H1 (cell line): ENCODE measurements around the gene FLCN. TPM values are rescaled to one million over a fixed set of nuclear protein-coding genes. Genes with fewer than 3 reads are reported as not detected.

Experiments used
- CTCF ChIA-PET: fragments of 300-600 bp; sonication (Branson Sonifier 250); formaldehyde crosslinking; loops from one replicate; lab custom pipeline; 2021; ENCODE audit not compliant: partially characterized antibody; lab: Charles Lee
- POLR2A ChIA-PET: fragments of 300-600 bp; sonication (Branson Sonifier 250); formaldehyde crosslinking; loops from one replicate; lab custom pipeline; 2021; ENCODE audit warnings: inconsistent platforms; ENCODE audit not compliant: partially characterized antibody; lab: Charles Lee
- DNase-seq, 2 experiments: peaks; one replicate each; pipeline versions ENCODE4 v3.0.0 to v3.0.0-alpha.2; 2010 to 2022; ENCODE audit warnings: low spot score in 2 of 2, low read depth in 1 of 2, mixed read lengths in 1 of 2
- FAIRE-seq: peaks from 2 replicates; lab custom pipeline; 2011; peaks lifted over from hg19 to GRCh38; lab: Jason Lieb, UNC
- H2AFZ ChIP-seq: 2 replicates; pipeline ENCODE4 v1.8.1; 2012; ENCODE audit warnings: low read length, inconsistent platforms
- H2AK5ac ChIP-seq: 2 replicates; pipeline ENCODE4 v1.6.1; 2013; ENCODE audit warnings: low read depth, low read length
- H2BK120ac ChIP-seq: replicated peaks from 2 replicates; pipeline ENCODE3; 2013; ENCODE audit warnings: low read depth, low read length, inconsistent platforms
- H2BK12ac ChIP-seq: 2 replicates; pipeline ENCODE4 v1.6.1; 2013; ENCODE audit warnings: low read depth, low read length
- H2BK15ac ChIP-seq: 2 replicates; pipeline ENCODE4 v1.6.1; 2013; ENCODE audit warnings: low read length
- H2BK20ac ChIP-seq: 2 replicates; pipeline ENCODE4 v1.6.1; 2013; ENCODE audit warnings: low read length
- H2BK5ac ChIP-seq: 2 replicates; pipeline ENCODE4 v1.6.1; 2013; ENCODE audit warnings: low read depth, low read length
- H3K14ac ChIP-seq: 2 replicates; pipeline ENCODE4 v1.6.1; 2013; ENCODE audit warnings: inconsistent platforms; ENCODE audit not compliant: insufficient read length
- H3K18ac ChIP-seq: 2 replicates; pipeline ENCODE4 v1.6.1; 2013; ENCODE audit warnings: low read length; ENCODE audit errors: extremely low read depth
- H3K23ac ChIP-seq: 2 replicates; pipeline ENCODE4 v1.6.1; 2013; ENCODE audit warnings: inconsistent platforms; ENCODE audit not compliant: insufficient read length
- H3K23me2 ChIP-seq: 2 replicates; pipeline ENCODE4 v1.6.1; 2013; ENCODE audit warnings: low read depth, low read length
- H3K27ac ChIP-seq: 2 replicates; pipeline ENCODE4 v1.6.1; 2011; ENCODE audit warnings: low read depth, low read length, inconsistent platforms
- H3K27me3 ChIP-seq, 4 experiments: replicated peaks in 1 of 4; 1 replicate in 1 of 4; 2 replicates in 3 of 4; pipeline versions ENCODE4 v1.6.1 to v1.8.1; 2011 to 2013; ENCODE audit warnings: low read length in 3 of 4, mild to moderate bottlenecking in 3 of 4, inconsistent platforms in 2 of 4, mixed read lengths in 2 of 4, moderate library complexity in 1 of 4; ENCODE audit not compliant: control insufficient read depth in 3 of 4, insufficient read depth in 3 of 4; ENCODE audit errors: extremely low read depth in 1 of 4
- H3K36me3 ChIP-seq, 4 experiments: 2 replicates each; pipeline versions ENCODE4 v1.6.1 to v1.8.1; 2011 to 2013; ENCODE audit warnings: mild to moderate bottlenecking in 4 of 4, low read length in 3 of 4, moderate library complexity in 2 of 4, control low read depth in 1 of 4, inconsistent platforms in 1 of 4; ENCODE audit not compliant: insufficient read depth in 4 of 4, control insufficient read depth in 2 of 4
- H3K4ac ChIP-seq: replicated peaks from 2 replicates; pipeline ENCODE3; 2013; ENCODE audit warnings: low read length, low read depth, mixed read lengths, inconsistent platforms; ENCODE audit not compliant: insufficient read length
- H3K4me1 ChIP-seq, 4 experiments: replicated peaks in 1 of 4; 1 replicate in 1 of 4; 2 replicates in 3 of 4; pipeline versions ENCODE4 v1.6.1 to v1.8.1; 2011 to 2013; ENCODE audit warnings: low read length in 3 of 4, inconsistent platforms in 2 of 4, mixed read lengths in 1 of 4; ENCODE audit not compliant: insufficient read depth in 4 of 4, control insufficient read depth in 3 of 4
- H3K4me2 ChIP-seq, 2 experiments: 2 replicates each; pipeline versions ENCODE4 v1.6.1 to v1.8.1; 2011 to 2013; ENCODE audit warnings: low read depth in 2 of 2, low read length in 2 of 2, control low read depth in 1 of 2, inconsistent platforms in 1 of 2, mild to moderate bottlenecking in 1 of 2; ENCODE audit not compliant: insufficient read depth in 1 of 2
- H3K4me3 ChIP-seq, 4 experiments: fragments of 200-600, 300-600 bp in 1 of 4; sonication (generic), shearing (Covaris generic), sonication (Bioruptor Twin) in 1 of 4; 2 replicates each; pipeline versions ENCODE4 v1.5.1 to v1.8.1; 2011 to 2016; ENCODE audit warnings: low read length in 4 of 4, low read depth in 3 of 4, control low read depth in 2 of 4, inconsistent platforms in 2 of 4, mild to moderate bottlenecking in 2 of 4, mixed read lengths in 1 of 4, moderate library complexity in 1 of 4; ENCODE audit not compliant: insufficient read depth in 2 of 4; ENCODE audit errors: extremely low read depth in 1 of 4
- H3K56ac ChIP-seq: replicated peaks from 2 replicates; pipeline ENCODE3; 2013; ENCODE audit warnings: low read depth, mild to moderate bottlenecking, mixed read lengths, low read length, inconsistent platforms; ENCODE audit not compliant: insufficient read length
- H3K79me1 ChIP-seq: 2 replicates; pipeline ENCODE4 v1.6.1; 2013; ENCODE audit warnings: low read depth, low read length, control low read depth
- H3K79me2 ChIP-seq, 2 experiments: 2 replicates each; pipeline versions ENCODE4 v1.6.1 to v1.8.1; 2012 to 2013; ENCODE audit warnings: low read length in 2 of 2, mild to moderate bottlenecking in 2 of 2, inconsistent platforms in 1 of 2; ENCODE audit not compliant: insufficient read depth in 2 of 2, control insufficient read depth in 1 of 2
- H3K9ac ChIP-seq, 4 experiments: replicated peaks in 1 of 4; 1 replicate in 1 of 4; 2 replicates in 3 of 4; pipeline versions ENCODE4 v1.6.1 to v1.8.1; 2011 to 2013; ENCODE audit warnings: low read depth in 3 of 4, low read length in 3 of 4, control low read depth in 2 of 4, mild to moderate bottlenecking in 2 of 4, moderate library complexity in 2 of 4, inconsistent platforms in 1 of 4; ENCODE audit errors: extremely low read depth in 1 of 4
- H3K9me3 ChIP-seq, 2 experiments: 2 replicates each; pipeline versions ENCODE4 v1.6.1 to v1.8.1; 2012 to 2013; ENCODE audit warnings: mild to moderate bottlenecking in 2 of 2, moderate library complexity in 2 of 2, control low read depth in 1 of 2, inconsistent platforms in 1 of 2, low read depth in 1 of 2, low read length in 1 of 2, mixed read lengths in 1 of 2; ENCODE audit not compliant: insufficient read depth in 2 of 2
- H4K20me1 ChIP-seq, 2 experiments: replicated peaks in 1 of 2; 2 replicates each; pipeline versions ENCODE3 to v1.8.1; 2011 to 2013; ENCODE audit warnings: inconsistent platforms in 2 of 2, low read length in 2 of 2, mild to moderate bottlenecking in 1 of 2; ENCODE audit not compliant: insufficient read depth in 2 of 2, control insufficient read depth in 1 of 2
- H4K5ac ChIP-seq: 2 replicates; pipeline ENCODE4 v1.6.1; 2013; ENCODE audit warnings: low read length, low read depth, mixed read lengths, inconsistent platforms; ENCODE audit not compliant: insufficient read length
- H4K8ac ChIP-seq: 2 replicates; pipeline ENCODE4 v1.8.0; 2013; ENCODE audit warnings: mild to moderate bottlenecking, moderate library complexity, low read length, inconsistent platforms; ENCODE audit not compliant: insufficient read depth; ENCODE audit errors: extremely low read depth
- H4K91ac ChIP-seq: replicated peaks from 2 replicates; pipeline ENCODE3; 2013; ENCODE audit warnings: low read length, mixed read lengths, inconsistent platforms; ENCODE audit not compliant: insufficient read length
- BRCA1 ChIP-seq: IDR thresholded peaks from 2 replicates; pipeline ENCODE4 v1.6.1; 2012; ENCODE audit warnings: low read depth, low read length, improper control_type of control experiment
- CEBPB ChIP-seq: IDR thresholded peaks from 2 replicates; pipeline ENCODE4 v1.6.1; 2012; ENCODE audit warnings: low read depth, low read length
- CHD2 ChIP-seq: IDR thresholded peaks from 2 replicates; pipeline ENCODE4 v1.6.1; 2012; ENCODE audit warnings: low read length, improper control_type of control experiment
- CTBP2 ChIP-seq: IDR thresholded peaks from 2 replicates; pipeline ENCODE4 v1.7.0; 2011; ENCODE audit warnings: borderline replicate concordance, mild to moderate bottlenecking, moderate library complexity, mixed read lengths, low read length; ENCODE audit not compliant: insufficient read depth, insufficient read length
- CTCF ChIP-seq, 3 experiments: IDR thresholded peaks; 1 replicate in 2 of 3; 2 replicates in 1 of 3; pipeline versions ENCODE4 v1.5.1 to v1.6.1; 2011; ENCODE audit warnings: low read length in 3 of 3, mild to moderate bottlenecking in 3 of 3, inconsistent platforms in 2 of 3, low read depth in 1 of 3, moderate library complexity in 1 of 3; ENCODE audit not compliant: insufficient read depth in 1 of 3; ENCODE audit errors: control extremely low read depth in 1 of 3
- KDM1A ChIP-seq: fragments of 200-600, 300-600 bp; sonication (generic); IDR thresholded peaks from 2 replicates; pipeline ENCODE4 v1.7.1; 2016; ENCODE audit warnings: mild to moderate bottlenecking, low read length, borderline replicate concordance
- SAP30 ChIP-seq: fragments of 300-600 bp; sonication (generic); IDR thresholded peaks from 2 replicates; pipeline ENCODE4 v1.7.1; 2012; ENCODE audit warnings: low read length, moderate library complexity, mild to moderate bottlenecking, inconsistent platforms; ENCODE audit not compliant: insufficient read depth, insufficient replicate concordance
- TAF7 ChIP-seq: optimal IDR thresholded peaks from 2 replicates; pipeline ENCODE3; 2011; ENCODE audit warnings: low read depth, mild to moderate bottlenecking, inconsistent platforms, low read length, moderate library complexity, borderline replicate concordance
- TCF12 ChIP-seq: IDR thresholded peaks from 2 replicates; pipeline ENCODE4 v1.6.1; 2011; ENCODE audit warnings: low read depth, mild to moderate bottlenecking, low read length
- YY1 ChIP-seq: IDR thresholded peaks from 2 replicates; pipeline ENCODE4 v1.6.1; 2011; ENCODE audit warnings: low read depth, mild to moderate bottlenecking, low read length
- WGBS, 2 experiments: shearing (Covaris generic) in 1 of 2; methylation state at CpG; one replicate each; pipeline versions ENCODE4 v1.1.6 to v1.1.7; 2013 to 2015; ENCODE audit warnings: low lambda C conversion rate in 2 of 2, mixed read lengths in 2 of 2, inconsistent platforms in 1 of 2, low coverage in 1 of 2, missing lambda C conversion rate in 1 of 2; ENCODE audit not compliant: insufficient replicate concordance in 2 of 2, insufficient coverage in 1 of 2, insufficient read length in 1 of 2; ENCODE audit errors: extremely low coverage in 1 of 2, missing lambda C conversion rate in 1 of 2; 5-methylcytosine and 5-hydroxymethylcytosine counted together
- polyA plus RNA-seq, 7 experiments: library from polyadenylated mRNA; depleted of rRNA in 3 of 7; stranded (reverse) in 5 of 7; unstranded in 2 of 7; fragments of >200 nt in 5 of 7; fragments of 200-250 nt in 2 of 7; gene quantifications; 1 replicate in 5 of 7; 2 replicates in 1 of 7; 4 replicates in 1 of 7; pipeline versions ENCODE4 v1.2.1 to v1.2.3, GENCODE V29; 2011 to 2013; ENCODE audit warnings: missing spikeins in 2 of 7, mixed read lengths in 2 of 7
- total RNA-seq: library from RNA; stranded (reverse); fragmentation: NEBNext Ultra II Directional; extraction: Animal tissue kit (Norgen Biotek cat#: 25700); gene quantifications from 2 replicates; pipeline ENCODE4 v1.2.1, GENCODE V29; 2021

FLCN gene
- total and polyA plus RNA-seq, 2 of the 8 experiments (the other 6 are each of a cell fraction or from before 2014, with no cell fraction given) = 15.6 to 34.6 TPM

- no peaks in the 10 kb centered on the region for H3K23me2 ChIP-seq
- H2BK12ac ChIP-seq = no peak overlapping the region
- H2BK120ac ChIP-seq = no peak overlapping the region
- H3K27me3 ChIP-seq = no peaks in the 10 kb centered on the region
- H4K91ac ChIP-seq = no peak overlapping the region
- ChIA-PET CTCF (interaction anchor here (1.1 to 2.9 kb wide), 7 partner anchors 11 to 31 kb away, joined by 3 to 16 read pairs (median 4); no protein-coding TSS in a partner anchor), POLR2A (interaction anchor here (0.7 kb wide), 1 partner anchor 54 kb away, joined by 4 read pairs; no protein-coding TSS in a partner anchor)
- H4K5ac ChIP-seq = no peak overlapping the region
- H2AK5ac ChIP-seq = no peak overlapping the region
- H2BK20ac ChIP-seq = no peak overlapping the region
- DNase-seq = no peak
- H4K8ac ChIP-seq = no peak overlapping the region
- H3K4me2 ChIP-seq = no peak overlapping the region
- H3K79me2 ChIP-seq = no peaks in the 10 kb centered on the region
- no peaks in the 10 kb centered on the region for H3K79me1 ChIP-seq
- no peak for FAIRE-seq
- peaks cover 3 to 29% (median 20%) of the 10 kb centered on the region in 4 experiments; a peak in 7 of 8 replicates for H3K36me3 ChIP-seq
- H4K20me1 ChIP-seq = peaks cover 0 to 11% of the 10 kb centered on the region in 2 experiments
- no peak overlapping the region for H3K27ac ChIP-seq
- WGBS, 2 experiments = 93% methylated on average over 9 of the region's 9 CpGs; no CpG with 5 or more reads in 1 of the 2 experiments
- H3K56ac ChIP-seq = no peak overlapping the region
- no peak overlapping the region for H3K18ac ChIP-seq
- no peak overlapping the region for H3K4ac ChIP-seq
- H3K4me3 ChIP-seq = no peak overlapping the region
- H3K23ac ChIP-seq = no peak overlapping the region
- H2BK15ac ChIP-seq = no peak overlapping the region
- H3K4me1 ChIP-seq = no peaks in the 10 kb centered on the region
- H3K9ac ChIP-seq = no peak overlapping the region
- no peak overlapping the region for H2BK5ac ChIP-seq
- no peak overlapping the region for H2AFZ ChIP-seq
- no peaks in the 10 kb centered on the region for H3K9me3 ChIP-seq
- no peak overlapping the region for H3K14ac ChIP-seq
- TF ChIP-seq KDM1A (no peak), CEBPB (no peak), BRCA1 (no peak), SAP30 (no peak), TAF7 (no peak), TCF12 (no peak), CHD2 (no peak), CTCF (IDR thresholded peaks at IDR 0.05; ENCODE audit: control extremely low read depth in 1 of 3, insufficient read depth in 1 of 3, low read depth in 1 of 3, low read length in 3 of 3) (no peak), CTBP2 (no peak), YY1 (no peak)
These were observed 64.0 kb downstream of the FLCN start for GRCh38 chr17:17172990-17173389.
